Measurements from ENCODE around the gene ETNPPL. TPM values are rescaled to one million over a fixed set of nuclear protein-coding genes. Genes with fewer than 3 reads are reported as not detected.

ETNPPL gene
- polyA plus RNA-seq, 1 experiment = not detected

DNA sequence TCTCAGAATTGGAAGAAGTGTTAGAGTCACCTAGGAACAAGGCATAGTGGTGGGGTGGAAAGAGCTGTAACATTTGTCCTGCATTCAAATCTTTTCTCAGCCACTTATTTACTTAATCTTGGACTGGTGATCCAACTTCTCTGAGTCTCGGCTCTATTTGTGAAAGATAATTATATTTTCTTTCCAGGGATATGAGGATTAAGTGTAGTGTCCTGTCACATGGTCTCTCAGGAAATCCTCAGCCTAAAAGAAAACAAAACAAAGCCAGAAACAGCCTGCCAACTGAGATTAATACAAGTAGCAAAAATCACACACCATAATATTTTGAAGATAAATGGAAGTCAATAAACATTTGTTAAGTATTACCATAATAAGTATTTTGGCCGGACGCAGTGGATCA, 33.3 kb upstream of the ETNPPL start:
- Histone ChIP-seq H3K27ac (ENCODE audit: low read depth, low read length) (no peak overlapping the region), H3K9me3 (ENCODE audit: control insufficient read depth, insufficient read depth, low read length) (no peaks in the 10 kb centered on the region), H3K27me3 (ENCODE audit: control insufficient read depth, insufficient read depth, low read length) (no peaks in the 10 kb centered on the region), H3K4me3 (ENCODE audit: low read depth, low read length) (no peak overlapping the region)
- no peak for DNase-seq (ENCODE audit: low read depth, low spot score)
- TF ChIP-seq, protein P1, sequence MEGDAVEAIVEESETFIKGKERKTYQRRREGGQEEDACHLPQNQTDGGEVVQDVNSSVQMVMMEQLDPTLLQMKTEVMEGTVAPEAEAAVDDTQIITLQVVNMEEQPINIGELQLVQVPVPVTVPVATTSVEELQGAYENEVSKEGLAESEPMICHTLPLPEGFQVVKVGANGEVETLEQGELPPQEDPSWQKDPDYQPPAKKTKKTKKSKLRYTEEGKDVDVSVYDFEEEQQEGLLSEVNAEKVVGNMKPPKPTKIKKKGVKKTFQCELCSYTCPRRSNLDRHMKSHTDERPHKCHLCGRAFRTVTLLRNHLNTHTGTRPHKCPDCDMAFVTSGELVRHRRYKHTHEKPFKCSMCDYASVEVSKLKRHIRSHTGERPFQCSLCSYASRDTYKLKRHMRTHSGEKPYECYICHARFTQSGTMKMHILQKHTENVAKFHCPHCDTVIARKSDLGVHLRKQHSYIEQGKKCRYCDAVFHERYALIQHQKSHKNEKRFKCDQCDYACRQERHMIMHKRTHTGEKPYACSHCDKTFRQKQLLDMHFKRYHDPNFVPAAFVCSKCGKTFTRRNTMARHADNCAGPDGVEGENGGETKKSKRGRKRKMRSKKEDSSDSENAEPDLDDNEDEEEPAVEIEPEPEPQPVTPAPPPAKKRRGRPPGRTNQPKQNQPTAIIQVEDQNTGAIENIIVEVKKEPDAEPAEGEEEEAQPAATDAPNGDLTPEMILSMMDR (IDR thresholded peaks at IDR 0.05; ENCODE audit: low read depth, low read length) = no peak
- POLR2A ChIA-PET = no interaction called here
- CTCF ChIA-PET = no interaction called here

DNA sequence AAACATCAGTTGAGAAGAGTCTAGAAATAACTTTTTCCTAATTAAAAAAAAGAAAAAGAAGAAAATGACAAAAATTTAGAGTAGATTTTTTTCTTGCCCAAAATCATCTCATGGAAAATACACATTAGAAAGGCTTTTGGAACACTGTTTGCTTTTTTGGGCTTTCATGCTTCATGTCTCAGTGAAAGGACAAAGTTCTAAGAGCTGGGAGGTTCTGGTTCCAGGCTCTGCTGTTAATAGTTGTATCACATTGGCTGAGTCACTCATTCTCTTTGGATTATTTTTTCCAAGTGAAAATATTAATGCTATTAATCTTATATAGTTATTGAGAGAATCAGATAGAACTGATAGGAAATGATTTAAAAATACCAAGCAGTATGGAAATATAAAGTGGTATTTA, 32.9 kb upstream of the ETNPPL start:
- TF ChIP-seq, protein P1 (IDR thresholded peaks at IDR 0.05; ENCODE audit: low read depth, low read length) = no peak
- ChIA-PET POLR2A (no interaction called here), CTCF (no interaction called here)
- Histone ChIP-seq H3K27ac (ENCODE audit: low read depth, low read length) (no peak overlapping the region), H3K27me3 (ENCODE audit: control insufficient read depth, insufficient read depth, low read length) (no peaks in the 10 kb centered on the region), H3K4me3 (ENCODE audit: low read depth, low read length) (no peak overlapping the region), H3K9me3 (ENCODE audit: control insufficient read depth, insufficient read depth, low read length) (no peaks in the 10 kb centered on the region)
- DNase-seq (ENCODE audit: low read depth, low spot score) = no peak

DNA sequence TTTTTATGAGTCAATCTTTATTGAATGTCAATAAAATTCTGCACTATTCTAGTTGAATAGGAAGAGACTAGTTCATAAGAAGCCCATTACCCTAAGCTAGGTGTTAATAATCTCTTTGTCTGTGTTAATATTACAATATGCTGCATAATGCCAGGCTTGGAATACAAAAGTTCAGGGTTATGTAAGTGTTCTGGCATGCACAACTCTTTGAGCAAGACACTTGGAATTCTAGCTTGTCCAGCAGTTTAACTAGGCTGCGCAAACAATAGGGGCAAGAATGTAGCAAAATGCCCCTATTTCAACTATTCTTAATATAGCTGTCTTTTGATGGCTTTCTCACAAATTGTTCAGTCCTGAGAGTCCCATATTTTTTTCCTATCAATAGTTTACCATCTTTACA, 31.3 kb upstream of the ETNPPL start:
- Histone ChIP-seq H3K4me3 (ENCODE audit: low read depth, low read length) (no peak overlapping the region), H3K27me3 (ENCODE audit: control insufficient read depth, insufficient read depth, low read length) (no peaks in the 10 kb centered on the region), H3K27ac (ENCODE audit: low read depth, low read length) (no peak overlapping the region), H3K9me3 (ENCODE audit: control insufficient read depth, insufficient read depth, low read length) (no peaks in the 10 kb centered on the region)
- CTCF ChIA-PET = interaction anchor here (0.9 kb wide), 1 partner anchor 612 kb away, joined by 3 read pairs; no protein-coding TSS in a partner anchor
- TF ChIP-seq, protein P1 (IDR thresholded peaks at IDR 0.05; ENCODE audit: low read depth, low read length) = no peak
- POLR2A ChIA-PET = no interaction called here
- DNase-seq (ENCODE audit: low read depth, low spot score) = no peak

DNA sequence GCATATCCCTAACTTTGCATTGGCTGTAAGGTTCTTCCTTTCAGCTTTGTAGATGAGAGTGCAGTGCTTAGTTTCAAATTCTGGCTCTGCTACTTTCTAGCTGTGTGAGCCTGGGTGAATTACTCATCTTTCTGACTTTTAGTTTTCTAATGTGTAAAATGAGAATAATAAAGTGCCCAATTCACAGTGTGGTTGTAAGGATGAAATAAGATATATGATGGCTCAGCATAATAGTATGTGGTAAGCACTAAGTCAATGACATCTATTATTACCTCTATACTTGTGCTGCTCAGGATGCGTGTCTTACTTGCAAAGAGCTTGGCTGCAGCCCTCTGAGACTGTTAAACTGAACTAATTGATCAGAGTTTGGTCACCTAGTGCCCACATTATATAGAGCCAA, 30.6 kb upstream of the ETNPPL start:
- no peaks in the 10 kb centered on the region for H3K27me3 ChIP-seq (ENCODE audit: control insufficient read depth, insufficient read depth, low read length)
- CTCF ChIA-PET = interaction anchor here (0.9 kb wide), 1 partner anchor 612 kb away, joined by 3 read pairs; no protein-coding TSS in a partner anchor
- H3K4me3 ChIP-seq (ENCODE audit: low read depth, low read length) = no peak overlapping the region

DNA sequence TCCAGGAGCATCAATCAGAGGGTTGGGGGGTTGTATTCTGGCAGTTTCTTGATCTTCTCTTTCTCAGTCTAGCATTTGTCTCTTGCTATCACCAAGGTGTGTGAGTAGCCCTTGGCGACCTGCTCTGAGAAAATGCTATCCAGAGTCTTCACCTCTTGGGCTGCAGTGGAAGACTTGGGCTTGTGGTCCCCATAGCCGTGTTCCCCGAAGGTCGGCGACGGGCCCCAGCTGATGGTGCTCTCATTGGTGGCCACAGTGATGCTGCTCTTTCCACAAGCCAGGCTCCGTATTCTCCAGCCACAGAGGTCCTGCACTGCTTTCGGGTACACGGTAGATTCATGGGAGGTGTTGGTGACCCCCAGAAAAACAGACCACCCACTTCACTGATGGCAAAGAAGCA, 25.9 kb upstream of the ETNPPL start:
- Histone ChIP-seq H3K9me3 (ENCODE audit: control insufficient read depth, insufficient read depth, low read length) (no peaks in the 10 kb centered on the region), H3K27me3 (ENCODE audit: control insufficient read depth, insufficient read depth, low read length) (no peaks in the 10 kb centered on the region), H3K27ac (ENCODE audit: low read depth, low read length) (no peak overlapping the region), H3K4me3 (ENCODE audit: low read depth, low read length) (no peak overlapping the region)
- no peak for DNase-seq (ENCODE audit: low read depth, low spot score)
- CTCF ChIA-PET = no interaction called here
- POLR2A ChIA-PET = no interaction called here
- TF ChIP-seq, protein P1 (IDR thresholded peaks at IDR 0.05; ENCODE audit: low read depth, low read length) = no peak

More for the DNA sequence above, 30.6 kb upstream of the ETNPPL start:
- Histone ChIP-seq H3K27ac (ENCODE audit: low read depth, low read length) (no peak overlapping the region), H3K9me3 (ENCODE audit: control insufficient read depth, insufficient read depth, low read length) (no peaks in the 10 kb centered on the region)
- TF ChIP-seq, protein P1 (IDR thresholded peaks at IDR 0.05; ENCODE audit: low read depth, low read length) = no peak
- POLR2A ChIA-PET = no interaction called here
- DNase-seq (ENCODE audit: low read depth, low spot score) = no peak
